NCI-H2107 treated with DMSO at 0.1 percent for 48 hours (cell line): ENCODE results near the gene PTPRS.
A peak's percentile ranks its signal among the peaks of the same experiment; 100 is the strongest.

Experiments
- DNase-seq: peaks from one replicate; lab custom pipeline; 2025; ENCODE audit not compliant: unreplicated experiment; lab: John Stamatoyannopoulos, UW

PTPRS gene

GRCh38 chr19:5309438-5310204, 31.0 kb downstream of the PTPRS start:
- no peak for DNase-seq

- peak; percentile 64 for DNase-seq
Observed at GRCh38 chr19:5308451-5309437, 31.9 kb downstream of the PTPRS start.

- no peak for DNase-seq
Observed at GRCh38 chr19:5307655-5308054, 33.0 kb downstream of the PTPRS start.

GRCh38 chr19:5305163-5305562, 35.4 kb downstream of the PTPRS start:
- no peak for DNase-seq

- no peak for DNase-seq
Observed at GRCh38 chr19:5304486-5304885, 36.1 kb downstream of the PTPRS start.

- DNase-seq, result no peak
Observed at GRCh38 chr19:5303208-5303607, 37.4 kb downstream of the PTPRS start.

GRCh38 chr19:5302396-5302795, 38.2 kb downstream of the PTPRS start:
- DNase-seq, result no peak

- DNase-seq, result no peak
Observed at GRCh38 chr19:5299137-5299536, 41.5 kb downstream of the PTPRS start.

- DNase-seq, result no peak
Observed at GRCh38 chr19:5298471-5298901, 42.1 kb downstream of the PTPRS start.

GRCh38 chr19:5297272-5297669, 43.3 kb downstream of the PTPRS start:
- no peak for DNase-seq

GRCh38 chr19:5296457-5297271, 43.9 kb downstream of the PTPRS start:
- no peak for DNase-seq

- DNase-seq, result no peak
Observed at GRCh38 chr19:5296021-5296420, 44.6 kb downstream of the PTPRS start.

GRCh38 chr19:5294403-5295160, 46.0 kb downstream of the PTPRS start:
- DNase-seq, result no peak

- no peak for DNase-seq
Observed at GRCh38 chr19:5293612-5294378, 46.8 kb downstream of the PTPRS start.

GRCh38 chr19:5292822-5293611, 47.6 kb downstream of the PTPRS start:
- DNase-seq, result no peak

- no peak for DNase-seq
Observed at GRCh38 chr19:5292453-5292821, 48.2 kb downstream of the PTPRS start.

- no peak for DNase-seq
Observed at GRCh38 chr19:5291588-5292193, 48.9 kb downstream of the PTPRS start.
